ENCODE data around the gene SH3PXD2A. TPM values are rescaled to one million over a fixed set of nuclear protein-coding genes. Genes with fewer than 3 reads are reported as not detected.

Gene SH3PXD2A
- total and polyA plus RNA-seq, 10 donors = 2.6 to 50.0 (median 35.2) TPM

DNA sequence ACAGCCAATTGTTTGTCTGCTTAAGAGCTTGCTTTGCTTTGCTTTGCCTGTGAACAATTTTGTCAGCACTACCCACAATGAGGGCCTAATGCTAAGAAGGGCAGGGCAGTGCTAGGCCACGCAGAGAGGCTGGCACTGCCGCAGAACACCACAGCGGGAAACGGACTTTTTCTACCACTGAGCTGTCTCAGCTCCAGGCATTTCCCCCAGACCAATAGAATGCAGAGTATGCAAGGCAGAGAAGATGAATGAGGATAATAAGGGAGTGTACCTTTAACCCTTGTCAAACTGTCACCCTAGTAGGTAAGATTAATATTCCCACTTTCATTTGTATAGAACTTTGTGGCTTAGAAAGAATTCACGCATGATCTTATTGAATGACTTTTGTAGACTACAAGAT lies 104.5 kb downstream of the SH3PXD2A start:
- Histone ChIP-seq H3K36me3 (no peaks in the 10 kb centered on the region), H3K27ac (no peak overlapping the region), H3K4me1 (peaks cover 0 to 4% (median 0%) of the 10 kb centered on the region in 6 donors), H3K4me3 (no peak overlapping the region), H3K9me3 (peaks cover 0 to 12% (median 10%) of the 10 kb centered on the region in 8 donors), H3K27me3 (replicated peaks in 1 of 7) (no peaks in the 10 kb centered on the region)
- TF ChIP-seq, protein P1, sequence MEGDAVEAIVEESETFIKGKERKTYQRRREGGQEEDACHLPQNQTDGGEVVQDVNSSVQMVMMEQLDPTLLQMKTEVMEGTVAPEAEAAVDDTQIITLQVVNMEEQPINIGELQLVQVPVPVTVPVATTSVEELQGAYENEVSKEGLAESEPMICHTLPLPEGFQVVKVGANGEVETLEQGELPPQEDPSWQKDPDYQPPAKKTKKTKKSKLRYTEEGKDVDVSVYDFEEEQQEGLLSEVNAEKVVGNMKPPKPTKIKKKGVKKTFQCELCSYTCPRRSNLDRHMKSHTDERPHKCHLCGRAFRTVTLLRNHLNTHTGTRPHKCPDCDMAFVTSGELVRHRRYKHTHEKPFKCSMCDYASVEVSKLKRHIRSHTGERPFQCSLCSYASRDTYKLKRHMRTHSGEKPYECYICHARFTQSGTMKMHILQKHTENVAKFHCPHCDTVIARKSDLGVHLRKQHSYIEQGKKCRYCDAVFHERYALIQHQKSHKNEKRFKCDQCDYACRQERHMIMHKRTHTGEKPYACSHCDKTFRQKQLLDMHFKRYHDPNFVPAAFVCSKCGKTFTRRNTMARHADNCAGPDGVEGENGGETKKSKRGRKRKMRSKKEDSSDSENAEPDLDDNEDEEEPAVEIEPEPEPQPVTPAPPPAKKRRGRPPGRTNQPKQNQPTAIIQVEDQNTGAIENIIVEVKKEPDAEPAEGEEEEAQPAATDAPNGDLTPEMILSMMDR (IDR thresholded peaks at IDR 0.05 in 8 of 11, conservative IDR thresholded peaks at IDR 0.05 in 3 of 11) = no peak
- TF ChIP-seq POLR2A (IDR thresholded peaks at IDR 0.05) = no peak
- no peak for TF ChIP-seq POLR2AphosphoS5 (IDR thresholded peaks at IDR 0.05)
- 86 to 93% (median 91%) methylated on average over 5 of the region's 5 CpGs for WGBS, 5 donors
- intact Hi-C loops (cut with DNase I; ENCODE audit: low total_unique reads) = no loop called here
- no peak for DNase-seq

DNA sequence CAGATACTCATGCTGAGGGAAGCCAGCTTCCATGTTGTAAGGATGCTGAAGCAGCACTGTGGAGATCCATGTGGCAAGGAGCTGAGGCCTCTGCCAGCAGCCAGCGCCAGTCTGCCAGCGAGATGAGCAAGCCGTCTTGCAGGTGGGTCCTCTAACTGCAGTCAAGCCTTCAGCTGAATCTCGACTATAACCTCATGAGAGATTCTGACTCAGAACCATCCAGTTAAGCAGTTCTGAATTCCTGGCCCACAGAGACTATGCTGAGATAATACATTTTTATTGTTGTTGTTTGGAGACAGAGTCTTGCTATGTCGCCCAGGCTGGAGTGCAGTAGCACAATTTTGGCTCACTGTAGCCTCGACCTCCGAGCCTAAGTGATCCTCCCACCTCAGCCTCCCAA lies 105.6 kb downstream of the SH3PXD2A start:
- no peak for DNase-seq
- intact Hi-C loops (cut with DNase I; ENCODE audit: low total_unique reads) = no loop called here
- WGBS, 5 donors = 86 to 97% (median 95%) methylated on average over 7 of the region's 7 CpGs
- H3K9me3 ChIP-seq = peaks cover 0 to 12% (median 10%) of the 10 kb centered on the region in 8 donors
- no peaks in the 10 kb centered on the region for H3K27me3 ChIP-seq (replicated peaks in 1 of 7)
- H3K27ac ChIP-seq = no peak overlapping the region
- peaks cover 0 to 8% (median 0%) of the 10 kb centered on the region in 6 donors for H3K4me1 ChIP-seq
- TF ChIP-seq POLR2A (IDR thresholded peaks at IDR 0.05) (no peak), POLR2AphosphoS5 (IDR thresholded peaks at IDR 0.05) (no peak)
- TF ChIP-seq, protein P1 (IDR thresholded peaks at IDR 0.05 in 8 of 11, conservative IDR thresholded peaks at IDR 0.05 in 3 of 11) = no peak
- H3K36me3 ChIP-seq = no peaks in the 10 kb centered on the region
- H3K4me3 ChIP-seq = no peak overlapping the region

DNA sequence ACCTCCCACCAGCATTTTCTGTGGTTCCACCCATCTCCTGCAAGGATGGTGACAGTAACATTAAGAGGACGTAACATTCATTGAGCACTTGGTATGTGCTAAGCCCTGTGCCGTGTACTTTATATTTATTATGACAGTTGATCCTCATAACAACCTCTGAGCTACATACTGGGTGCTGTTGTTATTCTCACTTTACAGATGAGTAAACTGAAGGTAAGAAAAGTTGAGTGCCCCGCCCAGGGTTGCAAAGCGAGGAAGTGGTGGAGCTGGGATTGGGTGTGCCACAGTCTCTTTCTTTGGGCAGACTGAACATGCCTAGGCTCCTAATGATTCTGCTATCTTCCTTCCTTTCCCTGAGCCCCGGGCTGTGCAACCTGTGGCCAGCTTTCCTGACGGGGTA lies 107.4 kb downstream of the SH3PXD2A start:
- Histone ChIP-seq H3K4me3 (no peak overlapping the region), H3K27me3 (replicated peaks in 1 of 7) (no peaks in the 10 kb centered on the region), H3K9me3 (peaks cover 0 to 12% (median 10%) of the 10 kb centered on the region in 8 donors), H3K4me1 (peaks cover 0 to 8% (median 0%) of the 10 kb centered on the region in 6 donors), H3K36me3 (no peaks in the 10 kb centered on the region), H3K27ac (no peak overlapping the region)
- no peak for TF ChIP-seq POLR2A (IDR thresholded peaks at IDR 0.05)
- no peak for TF ChIP-seq POLR2AphosphoS5 (IDR thresholded peaks at IDR 0.05)
- 68 to 78% (median 77%) methylated on average over 6 of the region's 6 CpGs for WGBS, 5 donors
- intact Hi-C loops (cut with DNase I; ENCODE audit: low total_unique reads) = no loop called here
- no peak for DNase-seq

DNA sequence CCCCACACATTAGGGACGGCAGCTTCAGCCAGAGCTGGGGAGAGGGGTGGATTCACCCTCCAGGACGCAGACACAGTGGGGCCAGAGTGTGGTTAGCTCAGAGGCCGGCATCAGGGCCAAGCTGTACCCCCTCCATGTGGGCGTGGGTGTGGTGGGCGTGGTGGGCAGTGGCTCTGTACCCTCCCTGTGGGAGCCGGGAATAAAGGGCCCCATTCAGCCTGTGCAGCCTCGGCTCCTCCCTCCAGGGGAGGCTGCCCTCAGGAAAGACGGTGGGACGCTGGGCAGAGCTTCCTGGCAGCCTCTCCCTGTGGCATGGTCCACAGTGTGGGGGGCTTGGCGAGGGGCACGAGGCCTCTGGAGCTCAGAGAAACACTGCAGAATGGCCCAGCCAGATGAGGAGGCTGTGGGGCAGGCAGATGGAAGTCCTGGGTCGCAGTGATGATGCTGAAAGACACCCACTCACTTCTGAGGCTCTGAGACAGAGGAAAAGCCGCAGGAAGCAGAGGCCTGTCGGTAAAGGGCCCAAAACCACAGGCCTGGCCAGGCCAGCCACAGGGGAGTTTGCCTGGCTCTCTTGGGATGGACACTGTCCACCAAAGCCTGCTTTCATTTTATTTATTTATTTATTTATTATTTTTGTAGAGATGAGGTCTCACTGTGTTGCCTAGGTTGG lies 108.0 kb downstream of the SH3PXD2A start:
- intact Hi-C loops (cut with DNase I; ENCODE audit: low total_unique reads) = no loop called here
- Histone ChIP-seq H3K9me3 (peaks cover 0 to 6% (median 5%) of the 10 kb centered on the region in 8 donors), H3K4me3 (no peak overlapping the region), H3K27ac (no peak overlapping the region), H3K4me1 (peaks cover 0 to 8% (median 0%) of the 10 kb centered on the region in 6 donors), H3K36me3 (no peaks in the 10 kb centered on the region), H3K27me3 (replicated peaks in 1 of 7) (no peaks in the 10 kb centered on the region)
- 75 to 83% (median 78%) methylated on average over 14 of the region's 14 CpGs for WGBS, 5 donors
- TF ChIP-seq POLR2A (IDR thresholded peaks at IDR 0.05) (no peak), POLR2AphosphoS5 (IDR thresholded peaks at IDR 0.05) (no peak)
- TF ChIP-seq, protein P1 (IDR thresholded peaks at IDR 0.05 in 8 of 11, conservative IDR thresholded peaks at IDR 0.05 in 3 of 11) = no peak
- DNase-seq = no peak
